Epithelial cell of esophagus (primary cell): ENCODE results near the gene RNASEH2B.
A peak's percentile ranks its signal among the peaks of the same experiment; 100 is the strongest.

ENCODE experiments used
- DNase-seq: peaks from one replicate; pipeline ENCODE4 v3.0.0; 2010; ENCODE audit warnings: low read depth
- H3K4me3 ChIP-seq: 2 replicates; pipeline ENCODE4 v1.5.1; 2011; ENCODE audit warnings: mild to moderate bottlenecking, low read length, control low read depth
- TF ChIP-seq, protein P1 (sequence below): IDR thresholded peaks from 2 replicates; pipeline ENCODE4 v1.5.1; 2011; ENCODE audit warnings: low read depth, mild to moderate bottlenecking, low read length, control low read depth, inconsistent platforms; ENCODE audit not compliant: insufficient read depth; ENCODE audit errors: missing control alignments

RNASEH2B gene

DNA sequence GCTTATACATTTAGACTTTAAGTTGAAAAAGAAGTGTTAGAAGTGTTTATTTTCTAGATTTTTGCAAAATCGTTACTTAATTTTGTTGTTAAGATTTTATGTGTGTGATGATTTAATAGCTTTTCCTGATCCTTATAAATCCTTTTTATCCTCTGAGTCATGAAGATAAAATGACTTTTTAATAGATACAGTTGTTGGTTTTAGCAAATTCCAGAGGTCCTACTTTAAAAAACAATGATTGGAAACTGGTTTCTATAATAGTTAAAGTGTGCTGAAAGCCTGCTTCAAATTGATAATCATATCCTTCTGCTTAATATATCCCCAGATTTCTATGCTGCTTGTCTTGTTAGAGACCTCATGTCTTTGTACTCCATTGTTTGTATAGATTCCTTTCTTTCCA is 39.0 kb downstream of the RNASEH2B start:
- H3K4me3 ChIP-seq, result no peak overlapping the region
- DNase-seq, result no peak
- TF ChIP-seq, protein P1, sequence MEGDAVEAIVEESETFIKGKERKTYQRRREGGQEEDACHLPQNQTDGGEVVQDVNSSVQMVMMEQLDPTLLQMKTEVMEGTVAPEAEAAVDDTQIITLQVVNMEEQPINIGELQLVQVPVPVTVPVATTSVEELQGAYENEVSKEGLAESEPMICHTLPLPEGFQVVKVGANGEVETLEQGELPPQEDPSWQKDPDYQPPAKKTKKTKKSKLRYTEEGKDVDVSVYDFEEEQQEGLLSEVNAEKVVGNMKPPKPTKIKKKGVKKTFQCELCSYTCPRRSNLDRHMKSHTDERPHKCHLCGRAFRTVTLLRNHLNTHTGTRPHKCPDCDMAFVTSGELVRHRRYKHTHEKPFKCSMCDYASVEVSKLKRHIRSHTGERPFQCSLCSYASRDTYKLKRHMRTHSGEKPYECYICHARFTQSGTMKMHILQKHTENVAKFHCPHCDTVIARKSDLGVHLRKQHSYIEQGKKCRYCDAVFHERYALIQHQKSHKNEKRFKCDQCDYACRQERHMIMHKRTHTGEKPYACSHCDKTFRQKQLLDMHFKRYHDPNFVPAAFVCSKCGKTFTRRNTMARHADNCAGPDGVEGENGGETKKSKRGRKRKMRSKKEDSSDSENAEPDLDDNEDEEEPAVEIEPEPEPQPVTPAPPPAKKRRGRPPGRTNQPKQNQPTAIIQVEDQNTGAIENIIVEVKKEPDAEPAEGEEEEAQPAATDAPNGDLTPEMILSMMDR, result no peak

GRCh38 chr13:50950849-50951248 is 41.3 kb downstream of the RNASEH2B start:
- TF ChIP-seq, protein P1, result no peak
- H3K4me3 ChIP-seq, result no peak overlapping the region
- DNase-seq, result no peak

GRCh38 chr13:50951366-50951765 is 41.8 kb downstream of the RNASEH2B start:
- TF ChIP-seq, protein P1, result no peak
- no peak for DNase-seq
- no peak overlapping the region for H3K4me3 ChIP-seq

- DNase-seq, result no peak
- no peak overlapping the region for H3K4me3 ChIP-seq
- TF ChIP-seq, protein P1, result no peak
These were observed 45.6 kb downstream of the RNASEH2B start for GRCh38 chr13:50955241-50955640.

DNA sequence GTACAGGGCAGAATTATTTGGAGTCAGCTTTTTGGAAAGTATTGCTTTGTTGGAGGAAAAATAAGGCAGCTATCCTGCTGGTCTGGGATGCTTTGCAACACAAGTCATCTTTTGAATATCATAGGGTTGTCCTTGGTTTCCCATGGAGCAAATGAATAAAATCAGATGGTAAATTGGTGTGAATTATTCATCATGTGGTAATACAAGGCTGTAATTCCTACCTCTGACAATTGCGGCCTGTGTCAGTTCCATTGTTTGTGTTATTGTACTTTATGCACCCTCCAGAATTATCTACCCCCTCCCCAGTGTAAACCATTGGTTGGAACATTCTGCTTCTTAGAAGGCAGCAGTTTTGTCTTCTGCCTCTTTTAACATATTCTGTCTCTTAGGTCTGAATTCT is 46.2 kb downstream of the RNASEH2B start:
- TF ChIP-seq, protein P1, result no peak
- DNase-seq, result no peak
- H3K4me3 ChIP-seq, result no peak overlapping the region

DNA sequence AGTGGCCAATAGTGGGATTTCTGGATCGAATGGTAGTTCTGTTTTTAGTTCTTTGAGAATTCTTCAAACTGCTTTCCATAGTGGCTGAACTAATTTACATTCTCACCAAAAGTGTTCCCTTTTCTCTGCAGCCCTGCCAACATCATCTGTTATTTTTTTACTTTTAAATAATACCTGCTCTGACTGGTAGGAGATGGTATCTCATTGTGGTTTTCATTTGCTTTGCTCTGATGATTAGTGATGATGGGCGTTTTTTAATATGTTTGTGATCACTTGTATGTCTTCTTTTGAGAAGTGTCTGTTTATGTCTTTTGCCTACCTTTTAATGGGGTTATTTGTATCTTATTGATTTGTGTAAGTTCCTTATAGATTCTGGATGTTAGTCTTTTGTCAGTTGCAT is 48.0 kb downstream of the RNASEH2B start:
- H3K4me3 ChIP-seq, result no peak overlapping the region
- TF ChIP-seq, protein P1, result no peak
- no peak for DNase-seq

DNA sequence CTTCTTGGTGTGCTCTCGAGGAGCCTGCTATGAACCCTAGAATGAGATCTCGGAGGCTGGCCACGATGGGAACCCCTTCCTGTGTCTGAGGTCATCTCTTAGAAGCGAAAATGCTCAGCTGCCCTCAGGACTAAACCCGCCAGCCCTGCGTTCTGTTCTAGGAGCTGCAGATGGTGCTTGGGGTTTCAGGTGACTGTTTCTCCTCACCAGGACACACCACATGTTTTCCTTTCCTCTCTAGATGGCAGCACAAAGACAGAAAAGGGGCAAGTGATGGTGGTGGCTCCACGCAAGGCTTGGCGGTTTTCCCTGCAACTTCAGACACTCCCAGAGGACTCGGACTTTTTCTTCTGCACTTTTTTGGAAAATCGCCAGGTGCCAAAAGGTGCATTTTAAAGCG is 60.1 kb downstream of the RNASEH2B start:
- no peak overlapping the region for H3K4me3 ChIP-seq
- DNase-seq, result peak; percentile 42
- TF ChIP-seq, protein P1, result peak; percentile 44
